Urinary bladder (tissue), 4 donors: Measurements from ENCODE around the gene MYDGF. TPM values are rescaled to one million over a fixed set of nuclear protein-coding genes. Genes with fewer than 3 reads are reported as not detected.
A peak's percentile ranks its signal among the peaks of the same experiment; 100 is the strongest.
"Not testable (repeated sequence)": the region's sequence is repeated elsewhere in the genome, so short reads cannot be mapped to it uniquely, and the experiment has no call there.

Experiments used
- DNase-seq: peaks from one replicate; pipeline ENCODE4 v3.0.0-alpha.2; 2015; ENCODE audit errors: extremely low spot score
- H3K27ac ChIP-seq: one replicate; pipeline ENCODE4 v1.5.1; 2013; ENCODE audit warnings: low read depth, mild to moderate bottlenecking, moderate library complexity
- H3K36me3 ChIP-seq: one replicate; pipeline ENCODE4 v1.6.1; 2013; ENCODE audit warnings: mild to moderate bottlenecking, moderate library complexity; ENCODE audit not compliant: insufficient read depth
- H3K4me1 ChIP-seq: one replicate; pipeline ENCODE4 v1.6.1; 2013; ENCODE audit warnings: mild to moderate bottlenecking, moderate library complexity; ENCODE audit not compliant: insufficient read depth
- H3K4me3 ChIP-seq: one replicate; pipeline ENCODE4 v1.5.1; 2013; ENCODE audit warnings: low read depth, low read length
- WGBS: extraction: QIAGEN DNeasy Blood & Tissue Kit; methylation state at CpG from one replicate; pipeline ENCODE4 v1.1.7; 2013; 5-methylcytosine and 5-hydroxymethylcytosine counted together
- polyA plus RNA-seq: library from polyadenylated mRNA; stranded (reverse); fragments of 200-250 nt; gene quantifications from one replicate; pipeline ENCODE4 v1.2.3, GENCODE V29; 2013
- total RNA-seq: library from RNA; depleted of rRNA; stranded (reverse); fragments of >200 nt; gene quantifications from one replicate; pipeline ENCODE4 v1.2.3, GENCODE V29; 2014
- donor health status: healthy with polysubstance abuse.
- donor health status: healthy.

The MYDGF gene
- total RNA-seq = 49.3 TPM
- polyA plus RNA-seq = 104 TPM

DNA sequence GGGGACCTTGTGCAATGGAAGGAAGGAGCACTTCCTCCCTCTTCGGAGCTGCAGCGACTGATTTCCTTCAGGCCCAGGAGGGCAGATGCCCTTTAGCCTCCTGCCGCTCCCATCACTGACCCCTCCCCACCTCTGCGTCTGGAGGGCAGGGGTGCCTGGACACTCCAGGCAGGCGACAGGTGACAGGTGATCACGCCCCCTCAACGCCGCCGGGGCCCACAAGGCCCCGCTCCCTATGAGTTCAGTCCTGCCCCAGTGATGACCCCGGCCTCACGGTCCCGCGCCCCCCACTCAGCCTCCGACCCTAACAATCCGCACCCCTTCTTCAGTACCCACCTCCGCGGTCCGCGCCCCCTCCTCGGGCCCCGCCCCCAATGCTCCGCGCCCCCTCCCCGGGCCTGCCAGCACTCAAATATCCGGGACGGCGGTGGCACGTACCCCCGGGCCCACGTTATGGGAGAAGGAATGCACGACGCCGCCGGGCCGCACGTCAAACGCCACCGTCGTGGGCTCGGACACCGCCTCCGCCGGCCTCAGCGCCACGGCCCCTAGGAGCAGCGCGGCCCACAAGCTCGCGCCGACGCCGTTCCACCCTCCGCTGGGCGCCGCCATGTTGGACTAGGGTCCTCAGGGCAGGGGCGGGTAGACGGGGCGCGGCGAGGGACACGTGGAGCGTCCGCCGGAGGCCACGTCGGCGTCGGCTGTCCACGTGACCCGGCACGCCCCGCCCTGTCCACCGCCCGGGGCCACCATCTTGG is at the start of gene MYDGF:
TSS of gene MYDGF (minus strand) at position 620 of the 758 bp plus-strand sequence. CDS start at position 612, 8 bp downstream.
- peak within 1 kb of the TSS; percentile 78 for H3K27ac ChIP-seq
- H3K36me3 ChIP-seq = no peaks in the 10 kb centered on the region
- peak; percentile 49 for DNase-seq
- no peaks in the 10 kb centered on the region for H3K4me1 ChIP-seq
- WGBS = under 1% methylated on average over 74 of the region's 75 CpGs
- peak within 1 kb of the TSS; percentile 94 for H3K4me3 ChIP-seq

DNA sequence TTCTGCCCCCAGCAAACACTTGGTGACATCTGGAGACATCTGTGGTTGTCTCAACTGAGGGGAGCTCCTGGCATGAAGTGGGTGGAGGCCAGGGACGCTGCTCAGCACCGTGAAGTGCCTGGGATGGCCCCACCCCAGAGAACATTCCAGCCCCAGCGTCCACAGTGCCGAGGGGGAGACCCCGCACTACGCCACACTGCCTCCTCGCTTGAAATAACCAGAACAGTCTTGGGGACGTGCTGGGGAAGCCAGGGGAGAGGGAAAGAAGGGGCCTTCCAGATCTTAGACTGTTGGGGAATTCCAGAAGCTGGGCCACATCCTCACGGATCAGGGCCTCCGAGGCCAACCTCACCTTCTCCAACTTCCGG is 49.3 kb upstream of the MYDGF start:
- 86% methylated on average over 11 of the region's 11 CpGs for WGBS
- Histone ChIP-seq H3K27ac (no peak overlapping the region), H3K36me3 (peaks cover 3% of the 10 kb centered on the region), H3K4me1 (no peaks in the 10 kb centered on the region), H3K4me3 (no peak overlapping the region)
- DNase-seq = no peak

DNA sequence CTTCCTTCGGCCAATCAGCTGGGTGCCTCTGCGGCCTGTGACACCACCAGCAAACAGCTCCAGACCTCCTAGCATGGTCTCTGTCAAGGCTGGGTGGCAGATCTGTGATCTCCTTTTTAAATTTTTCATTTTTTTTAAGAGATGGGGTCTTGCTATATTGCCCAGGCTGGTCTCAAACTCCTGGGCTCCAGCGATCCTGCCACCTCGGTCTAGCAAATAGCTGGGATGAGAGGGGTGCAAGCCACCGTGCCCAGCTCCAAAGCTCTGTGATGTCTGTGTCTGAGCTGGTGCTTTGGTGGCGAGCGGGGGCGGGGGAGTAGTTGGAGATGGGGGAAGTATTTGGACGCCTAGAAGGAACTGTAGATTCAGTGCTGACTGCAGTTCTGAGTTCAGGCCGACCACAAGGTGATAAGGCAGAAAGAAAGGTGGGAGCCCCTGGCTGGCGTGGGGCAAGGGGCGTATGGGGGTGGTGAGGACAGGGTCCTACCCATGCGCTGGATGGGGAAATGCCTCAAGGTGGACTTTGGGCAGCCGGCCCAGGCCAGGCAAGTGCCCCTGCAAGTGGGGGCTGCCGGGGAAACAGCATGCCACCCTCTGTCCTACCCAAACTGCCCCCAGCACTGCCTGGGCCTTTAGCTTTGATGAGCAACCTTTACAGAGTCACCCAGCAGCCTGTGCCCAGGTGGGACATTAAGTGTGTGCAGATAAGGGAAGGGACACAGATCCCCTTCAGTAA is 48.0 kb upstream of the MYDGF start:
- WGBS = 90% methylated on average over 15 of the region's 15 CpGs
- no peaks in the 10 kb centered on the region for H3K4me1 ChIP-seq
- peaks cover 3% of the 10 kb centered on the region for H3K36me3 ChIP-seq
- H3K27ac ChIP-seq = no peak overlapping the region
- DNase-seq = no peak
- no peak overlapping the region for H3K4me3 ChIP-seq

DNA sequence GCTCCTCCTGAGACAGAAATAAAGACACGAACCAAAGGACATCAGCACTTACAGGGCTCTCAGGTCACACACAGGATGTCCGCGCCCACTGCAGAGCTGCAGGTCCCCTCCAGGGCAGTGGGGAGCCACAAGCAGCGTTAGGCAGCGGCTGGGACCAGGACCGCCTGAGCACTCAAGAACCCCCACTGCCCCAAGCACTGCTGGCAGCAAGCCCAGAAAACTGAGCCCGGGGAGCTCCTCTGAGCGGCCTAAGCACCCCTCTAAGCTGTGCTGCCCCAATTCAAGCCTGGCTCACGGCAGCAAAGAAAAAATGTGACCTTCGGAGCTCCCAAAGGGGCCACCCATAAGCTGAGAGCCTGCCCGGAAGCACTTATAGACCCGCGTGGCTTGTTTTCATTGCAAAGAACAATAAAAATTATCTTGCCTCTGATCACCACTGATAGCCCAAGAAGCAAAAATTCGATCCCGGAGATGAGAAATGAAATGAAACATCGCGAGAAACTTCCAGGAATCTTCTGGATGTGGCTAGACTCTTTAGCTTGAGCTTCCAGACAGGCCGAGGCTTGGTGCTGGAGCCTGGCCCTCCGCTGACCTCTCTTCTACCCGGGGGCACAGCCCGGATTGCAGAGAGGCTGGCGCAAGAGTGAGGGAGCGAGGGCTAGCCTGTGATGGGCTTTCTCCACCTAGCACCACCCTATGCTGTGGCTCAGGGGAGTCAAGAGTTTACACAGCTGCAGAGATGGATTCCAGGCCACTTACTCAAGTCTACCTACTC is 47.2 kb upstream of the MYDGF start:
- peaks cover 3% of the 10 kb centered on the region for H3K36me3 ChIP-seq
- DNase-seq = no peak
- H3K27ac ChIP-seq = no peak overlapping the region
- no peaks in the 10 kb centered on the region for H3K4me1 ChIP-seq
- 69% methylated on average over 23 of the region's 23 CpGs for WGBS
- no peak overlapping the region for H3K4me3 ChIP-seq

DNA sequence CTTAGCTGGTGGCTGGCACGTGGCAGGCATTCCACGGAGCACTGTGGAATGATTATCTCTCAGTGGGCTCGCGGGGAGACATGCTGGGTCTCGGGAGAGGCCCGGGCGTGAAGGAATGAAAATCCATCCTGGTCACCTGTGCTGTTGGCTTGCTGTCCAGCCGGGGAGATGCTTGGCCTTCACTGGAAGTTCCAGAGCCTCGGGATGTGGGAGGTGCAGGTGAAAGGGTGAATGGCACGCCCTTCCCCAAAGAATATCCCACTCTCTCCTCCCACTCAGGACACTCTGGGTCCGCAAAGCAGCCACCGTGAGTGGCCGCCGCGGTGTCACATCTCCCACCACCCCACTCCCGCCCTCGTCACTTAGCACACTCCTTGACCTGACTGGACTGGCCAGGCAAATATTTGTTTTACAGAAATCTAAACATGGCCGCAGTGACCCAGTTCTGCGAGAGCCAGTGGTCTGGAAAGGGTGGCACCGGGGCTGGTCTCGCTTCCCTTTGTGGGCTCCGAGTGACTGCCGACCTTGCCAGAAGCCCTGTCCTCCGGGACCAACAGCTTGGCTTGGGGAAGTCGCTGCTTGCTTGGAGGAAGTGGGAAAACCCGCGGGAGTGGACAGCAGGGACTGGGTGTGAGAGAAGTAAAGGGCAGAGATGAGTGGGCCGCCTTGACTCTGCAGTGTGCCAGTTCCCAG is 45.5 kb upstream of the MYDGF start:
- Histone ChIP-seq H3K4me1 (no peaks in the 10 kb centered on the region), H3K4me3 (no peak overlapping the region), H3K27ac (no peak overlapping the region), H3K36me3 (peaks cover 3% of the 10 kb centered on the region)
- no peak for DNase-seq
- 85% methylated on average over 28 of the region's 28 CpGs for WGBS

DNA sequence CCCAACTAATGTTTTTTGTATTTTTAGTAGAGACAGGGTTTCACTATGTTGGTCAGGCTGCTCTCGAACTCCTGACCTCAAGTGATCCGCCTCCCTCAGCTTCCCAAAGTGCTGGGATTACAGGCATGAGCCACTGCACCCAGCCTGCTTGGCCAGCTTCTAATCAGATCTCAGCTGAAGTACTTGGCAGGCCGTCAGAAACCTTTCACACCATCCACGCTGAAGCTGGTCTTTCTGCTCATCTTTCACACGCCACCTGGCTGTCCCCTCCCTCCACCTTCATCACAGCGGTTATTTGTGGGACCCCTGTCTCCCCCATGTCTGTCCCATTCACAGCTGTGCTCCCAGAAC is 45.0 kb upstream of the MYDGF start:
- H3K4me3 ChIP-seq, H3K36me3 ChIP-seq, DNase-seq, H3K27ac ChIP-seq, H3K4me1 ChIP-seq: not testable (repeated sequence)
- 84% methylated on average over 6 of the region's 6 CpGs for WGBS

DNA sequence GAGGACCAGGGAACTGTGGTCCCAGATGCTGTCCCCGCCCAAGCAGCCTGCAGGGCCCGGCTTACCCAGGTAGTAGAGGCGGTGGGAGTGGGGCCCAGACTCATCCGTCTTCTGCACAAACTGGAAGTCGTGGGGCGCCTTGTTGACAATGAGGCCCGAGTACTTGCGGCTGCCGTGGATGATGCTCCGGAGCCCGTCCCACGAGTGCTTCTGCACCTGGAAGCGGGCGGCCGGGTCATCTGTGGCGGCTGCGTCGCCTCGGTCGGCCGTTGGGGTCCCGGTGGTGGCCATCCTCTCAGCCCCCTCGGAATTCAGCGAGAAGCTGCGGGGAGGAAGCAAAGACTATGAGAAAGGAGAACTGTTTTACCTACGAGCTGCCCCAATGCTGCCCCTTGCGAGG is 43.9 kb upstream of the MYDGF start:
- H3K36me3 ChIP-seq = peaks cover 3% of the 10 kb centered on the region
- H3K4me1 ChIP-seq = no peaks in the 10 kb centered on the region
- H3K4me3 ChIP-seq = no peak overlapping the region
- 93% methylated on average over 27 of the region's 27 CpGs for WGBS
- peak overlapping the region; percentile 42 for H3K27ac ChIP-seq
- no peak for DNase-seq

DNA sequence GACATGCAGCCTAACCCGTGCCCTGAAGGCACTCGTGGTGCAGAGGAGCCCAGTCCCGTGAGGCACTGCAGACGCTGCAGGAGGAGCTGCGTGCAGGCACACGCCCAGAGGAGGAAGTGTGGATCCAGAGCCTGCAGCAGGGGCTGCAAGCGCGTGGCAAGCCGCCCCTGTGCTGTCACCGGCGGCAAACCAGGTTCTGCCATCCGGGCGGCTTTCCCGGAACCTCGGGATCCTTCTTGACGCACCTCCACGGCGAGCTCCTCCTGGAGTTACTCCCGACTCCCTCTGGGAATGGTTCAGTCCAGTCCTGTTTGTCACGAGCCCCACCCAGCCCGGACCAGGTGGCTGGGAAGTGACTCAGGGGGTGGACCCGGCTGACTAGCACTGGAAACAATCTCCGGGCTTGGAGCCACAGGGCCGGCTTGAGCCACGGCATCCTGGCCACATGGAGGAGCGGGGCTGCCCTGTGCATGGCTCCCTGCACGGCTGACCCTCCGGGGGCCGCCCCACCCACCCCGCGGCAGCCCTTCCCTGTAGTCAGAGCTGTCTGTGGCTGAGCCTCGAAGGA is 43.3 kb upstream of the MYDGF start:
- no peaks in the 10 kb centered on the region for H3K4me1 ChIP-seq
- 62% methylated on average over 32 of the region's 32 CpGs for WGBS
- peak overlapping the region; percentile 76 for H3K27ac ChIP-seq
- H3K36me3 ChIP-seq = no peaks in the 10 kb centered on the region
- no peak for DNase-seq
- no peak overlapping the region for H3K4me3 ChIP-seq

DNA sequence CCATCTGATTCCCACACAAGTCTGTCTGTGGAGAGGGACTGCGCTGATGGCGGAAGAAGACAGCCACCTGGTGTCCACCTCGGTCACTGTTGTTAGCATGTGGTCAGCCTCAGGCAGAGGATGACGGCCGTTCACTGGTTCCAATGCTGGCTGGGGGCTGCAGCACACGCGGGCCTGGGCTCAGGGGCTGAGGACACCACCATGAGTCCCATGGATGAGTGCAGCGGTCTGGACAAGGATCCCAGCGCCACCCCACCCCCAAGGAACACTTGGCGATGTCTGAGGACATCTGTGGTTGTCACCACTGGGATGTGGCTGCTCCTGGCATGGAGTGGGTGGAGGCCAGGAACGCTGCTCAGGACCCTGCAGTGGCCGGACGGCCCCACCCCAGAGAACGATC is 42.6 kb upstream of the MYDGF start:
- Histone ChIP-seq H3K36me3 (no peaks in the 10 kb centered on the region), H3K4me1 (no peaks in the 10 kb centered on the region), H3K27ac (peak overlapping the region; percentile 76), H3K4me3 (no peak overlapping the region)
- no peak for DNase-seq
- 88% methylated on average over 14 of the region's 14 CpGs for WGBS

DNA sequence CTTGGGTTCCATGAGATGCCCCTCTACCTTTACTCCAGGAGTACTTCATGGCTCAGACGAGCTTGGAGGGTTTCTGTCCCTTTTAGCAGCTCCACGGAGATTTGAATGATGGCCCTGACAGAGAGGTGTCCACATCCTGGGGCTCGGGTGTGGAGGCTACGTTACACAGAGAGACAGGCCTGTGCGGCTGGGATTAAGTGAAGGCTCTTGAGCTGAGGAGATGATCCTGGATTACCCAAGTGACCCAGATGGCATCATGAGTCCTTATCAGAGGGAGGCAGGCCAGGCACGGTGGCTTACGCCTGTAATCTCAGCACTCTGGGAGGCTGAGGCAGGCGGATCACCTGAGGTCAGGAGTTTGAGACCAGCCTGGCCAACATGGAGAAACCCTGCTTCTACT is 41.1 kb upstream of the MYDGF start:
- Histone ChIP-seq H3K4me1 (no peaks in the 10 kb centered on the region), H3K36me3 (no peaks in the 10 kb centered on the region), H3K27ac (no peak overlapping the region), H3K4me3 (no peak overlapping the region)
- WGBS = 93% methylated on average over 8 of the region's 8 CpGs
- DNase-seq = no peak

DNA sequence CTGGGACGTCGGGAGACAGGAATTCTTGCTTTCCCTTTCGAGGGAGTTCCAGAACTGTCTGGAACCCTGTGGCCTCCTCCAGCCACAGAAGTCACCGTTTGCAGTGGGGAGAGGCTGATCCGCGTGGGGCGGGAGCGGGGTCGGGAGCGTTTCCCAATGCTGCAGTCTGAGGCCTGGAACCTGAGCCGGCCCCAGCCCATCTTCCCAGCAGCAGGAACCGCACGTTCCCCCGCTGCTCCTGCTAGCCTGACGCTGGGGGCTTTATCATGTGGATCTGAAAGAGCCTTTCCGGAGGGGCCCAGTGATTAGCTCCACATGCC is 40.1 kb upstream of the MYDGF start:
- Histone ChIP-seq H3K4me3 (no peak overlapping the region), H3K4me1 (no peaks in the 10 kb centered on the region), H3K27ac (no peak overlapping the region), H3K36me3 (no peaks in the 10 kb centered on the region)
- WGBS = 94% methylated on average over 16 of the region's 16 CpGs
- no peak for DNase-seq

DNA sequence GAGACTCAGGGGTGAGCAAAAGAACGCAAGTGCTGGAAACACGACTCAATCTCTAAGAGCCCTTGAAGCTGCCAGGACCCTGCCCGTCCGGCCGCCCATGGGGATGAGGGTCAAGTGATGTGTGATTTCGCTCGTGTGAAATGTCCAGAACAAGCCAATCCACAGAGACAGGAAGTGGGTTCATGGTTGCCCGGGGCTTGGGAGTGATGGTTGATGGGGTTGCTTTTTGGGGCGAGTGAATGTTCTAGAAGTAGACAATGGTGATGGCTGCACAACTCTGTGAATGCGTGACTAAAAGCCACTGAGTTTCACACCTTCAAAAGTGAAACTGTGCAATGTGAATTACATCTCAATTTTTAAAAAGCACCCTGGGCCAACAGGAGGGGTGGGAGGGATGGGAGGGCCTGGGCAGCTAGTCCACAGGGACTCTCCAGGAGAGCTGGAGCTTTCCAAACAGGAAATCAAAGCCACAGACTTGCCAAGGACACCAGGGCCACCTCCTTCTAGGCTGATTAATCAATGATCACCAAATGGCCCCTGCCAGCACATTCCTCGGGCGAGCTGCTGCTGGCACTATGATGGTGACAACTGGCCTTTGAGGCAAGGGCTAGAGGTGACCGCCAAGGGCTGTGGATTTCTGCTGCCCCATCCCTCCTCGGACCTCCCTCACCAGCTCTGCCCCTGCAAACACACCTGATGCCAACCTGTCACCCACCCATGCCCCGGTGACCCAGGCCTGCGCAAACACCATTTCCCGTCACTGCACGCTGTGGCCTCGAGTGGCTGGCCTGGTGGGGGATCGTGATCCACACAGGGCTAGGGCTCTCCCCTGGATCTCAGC is 39.5 kb upstream of the MYDGF start:
- Histone ChIP-seq H3K4me1 (no peaks in the 10 kb centered on the region), H3K27ac (no peak overlapping the region), H3K4me3 (no peak overlapping the region), H3K36me3 (no peaks in the 10 kb centered on the region)
- DNase-seq = no peak
- 92% methylated on average over 20 of the region's 20 CpGs for WGBS
